GM12878 (cell line): ENCODE measurements around the gene LMX1B. TPM values are rescaled to one million over a fixed set of nuclear protein-coding genes. Genes with fewer than 3 reads are reported as not detected.
A peak's percentile ranks its signal among the peaks of the same experiment; 100 is the strongest.

Experiments
- ATAC-seq: fragments of 200-7000 bp; cut with Tn5 transposase; 3 replicates; pipeline ENCODE4 v1.9.1; 2020; ENCODE audit warnings: mild to moderate bottlenecking, moderate library complexity
- BruUV-seq: library from RNA; stranded (reverse); fragments of 400-500 nt; replicated peaks from 2 replicates; lab custom pipeline; 2021; lab: Mats Ljungman, UMichigan
- CTCF ChIA-PET: fragments of 300-600 bp; sonication (Branson Sonifier 250); formaldehyde crosslinking; extraction: SDS; loops from one replicate; lab custom pipeline; 2021; ENCODE audit warnings: inconsistent platforms; lab: Yijun Ruan, JAX
- POLR2A ChIA-PET: fragments of 350-600 bp; formaldehyde crosslinking; extraction: SDS; loops from one replicate; lab custom pipeline; 2021; ENCODE audit warnings: inconsistent platforms; lab: Charles Lee
- RAD21 ChIA-PET: fragments of 300-600 bp; sonication (Branson Sonifier 250); formaldehyde crosslinking; loops from one replicate; lab custom pipeline; 2023; ENCODE audit warnings: antibody characterized with exemption; ENCODE audit not compliant: unreplicated experiment; lab: Charles Lee
- SMC1A ChIA-PET: fragments of 300-600 bp; sonication (Branson Sonifier 250); formaldehyde crosslinking; loops from one replicate; lab custom pipeline; 2023; ENCODE audit not compliant: unreplicated experiment, uncharacterized antibody; lab: Charles Lee
- DNase-seq: peaks from one replicate; pipeline ENCODE4 v3.0.0-alpha.2; 2011; ENCODE audit warnings: low read depth, low spot score
- FAIRE-seq: peaks from 3 replicates; lab custom pipeline; 2011; peaks lifted over from hg19 to GRCh38; lab: Jason Lieb, UNC
- H2AFZ ChIP-seq: 2 replicates; pipeline ENCODE4 v1.6.0; 2011; ENCODE audit warnings: low read depth, low read length, control low read depth; ENCODE audit not compliant: control insufficient read depth
- H3K27ac ChIP-seq: 2 replicates; pipeline ENCODE4 v1.5.1; 2011; ENCODE audit warnings: control low read depth; ENCODE audit not compliant: control insufficient read depth, insufficient read depth
- H3K27me3 ChIP-seq, 2 experiments: replicated peaks in 1 of 2; 2 replicates each; pipeline versions ENCODE4 v1.6.0 to v1.6.1; 2011; ENCODE audit warnings: low read length in 1 of 2; ENCODE audit not compliant: control insufficient read depth in 2 of 2, insufficient read depth in 2 of 2
- H3K36me3 ChIP-seq, 2 experiments: 2 replicates each; pipeline ENCODE4 v1.5.1; 2011; ENCODE audit warnings: low read length in 1 of 2; ENCODE audit not compliant: control insufficient read depth in 2 of 2, insufficient read depth in 2 of 2
- H3K4me1 ChIP-seq: 2 replicates; pipeline ENCODE4 v1.6.1; 2011; ENCODE audit warnings: mild to moderate bottlenecking, low read length, moderate library complexity, mixed read lengths; ENCODE audit not compliant: control insufficient read depth, insufficient read depth
- H3K4me2 ChIP-seq: 2 replicates; pipeline ENCODE4 v1.6.0; 2011; ENCODE audit warnings: control low read depth; ENCODE audit not compliant: control insufficient read depth, insufficient read depth
- H3K4me3 ChIP-seq: fragments of 200-600 bp; sonication (generic); 2 replicates; pipeline ENCODE4 v1.5.1; 2016
- H3K79me2 ChIP-seq: 2 replicates; pipeline ENCODE4 v1.6.0; 2011; ENCODE audit warnings: low read length; ENCODE audit not compliant: control insufficient read depth, insufficient read depth
- H3K9ac ChIP-seq: 2 replicates; pipeline ENCODE4 v1.8.0; 2011; ENCODE audit warnings: low read length, control low read depth, mixed read lengths; ENCODE audit not compliant: control insufficient read depth, insufficient read depth
- H3K9me3 ChIP-seq: replicated peaks from 3 replicates; pipeline ENCODE4 v1.5.1; 2011; ENCODE audit warnings: mild to moderate bottlenecking, low read length; ENCODE audit not compliant: control insufficient read depth, insufficient read depth
- H4K20me1 ChIP-seq: 2 replicates; pipeline ENCODE4 v1.6.0; 2011; ENCODE audit not compliant: control insufficient read depth, insufficient read depth
- ATF7 ChIP-seq: fragments of 450-650 bp; IDR thresholded peaks from 2 replicates; pipeline ENCODE4 v1.6.1; 2016; ENCODE audit warnings: low read depth, mild to moderate bottlenecking
- BCL3 ChIP-seq: IDR thresholded peaks from 2 replicates; pipeline ENCODE4 v1.6.1; 2011; ENCODE audit warnings: borderline replicate concordance, low read depth, mild to moderate bottlenecking, moderate library complexity, low read length; ENCODE audit not compliant: insufficient read depth, poor library complexity, severe bottlenecking
- BMI1 ChIP-seq: fragments of 450-650 bp; IDR thresholded peaks from 2 replicates; pipeline ENCODE4 v1.6.1; 2016; ENCODE audit warnings: mild to moderate bottlenecking, moderate library complexity, borderline replicate concordance
- BRCA1 ChIP-seq: IDR thresholded peaks from 2 replicates; pipeline ENCODE4 v1.6.1; 2011; ENCODE audit warnings: low read depth, low read length, improper control_type of control experiment
- CBX5 ChIP-seq: sonication (generic); IDR thresholded peaks from 2 replicates; pipeline ENCODE4 v1.6.1; 2016; ENCODE audit warnings: low read depth, moderate library complexity, mild to moderate bottlenecking, inconsistent platforms
- KDM1A ChIP-seq: fragments of 200-600 bp; sonication (generic); IDR thresholded peaks from 2 replicates; pipeline ENCODE4 v1.6.1; 2016; ENCODE audit warnings: borderline replicate concordance
- MXI1 ChIP-seq: fragments of 150-350 bp; IDR thresholded peaks from 2 replicates; pipeline ENCODE4 v1.6.1; 2011; ENCODE audit warnings: low read depth, mild to moderate bottlenecking, inconsistent platforms, low read length, improper control_type of control experiment
- MYC ChIP-seq: IDR thresholded peaks from 2 replicates; pipeline ENCODE4 v1.6.1; 2011; ENCODE audit warnings: mild to moderate bottlenecking, low read length, moderate library complexity, inconsistent platforms; ENCODE audit not compliant: insufficient read depth, insufficient replicate concordance, insufficient read length, severe bottlenecking
- POLR2A ChIP-seq: IDR thresholded peaks from 2 replicates; pipeline ENCODE4 v1.6.1; 2011; ENCODE audit warnings: low read depth, mild to moderate bottlenecking, low read length
- POU2F2 ChIP-seq: IDR thresholded peaks from 3 replicates; pipeline ENCODE4 v1.6.1; 2011; ENCODE audit warnings: low read depth, mild to moderate bottlenecking, low read length, borderline replicate concordance
- SREBF2 ChIP-seq: IDR thresholded peaks from 2 replicates; pipeline ENCODE4 v1.6.1; 2012; ENCODE audit warnings: mild to moderate bottlenecking, low read length
- STAT3 ChIP-seq: IDR thresholded peaks from 2 replicates; pipeline ENCODE4 v1.6.1; 2011; ENCODE audit warnings: low read depth, low read length, improper control_type of control experiment
- YY1 ChIP-seq: IDR thresholded peaks from 2 replicates; pipeline ENCODE4 v1.6.1; 2011; ENCODE audit warnings: low read depth, mild to moderate bottlenecking, low read length
- ZBED1 ChIP-seq: IDR thresholded peaks from 2 replicates; pipeline ENCODE4 v1.6.1; 2016; ENCODE audit warnings: borderline replicate concordance
- ZNF207 ChIP-seq: fragments of 450-650 bp; IDR thresholded peaks from 2 replicates; pipeline ENCODE4 v1.6.1; 2014; ENCODE audit warnings: antibody characterized with exemption, mild to moderate bottlenecking, borderline replicate concordance
- ZNF24 ChIP-seq: fragments of 450-650 bp; IDR thresholded peaks from 2 replicates; pipeline ENCODE4 v1.6.1; 2017; ENCODE audit warnings: antibody characterized with exemption, mild to moderate bottlenecking
- ZNF274 ChIP-seq: IDR thresholded peaks from one replicate; pipeline ENCODE4 v1.8.0; 2011; ENCODE audit not compliant: insufficient read length, insufficient read depth
- WGBS: methylation state at CpG from one replicate; pipeline ENCODE4 v1.1.6; 2016; ENCODE audit warnings: low lambda C conversion rate; ENCODE audit not compliant: insufficient replicate concordance, insufficient coverage; ENCODE audit errors: missing lambda C conversion rate; 5-methylcytosine and 5-hydroxymethylcytosine counted together
- in situ Hi-C: fragments of 300-500 bp; cut with MboI; formaldehyde crosslinking; loops from 9 replicates; pipeline ENCODE4 v1.14.3; 2018; ENCODE audit warnings: mixed read lengths
- intact Hi-C: fragments of 100-400 bp; cut with micrococcal nuclease; formaldehyde crosslinking; loops from one replicate; pipeline ENCODE4 v1.14.2; 2022; ENCODE audit not compliant: unreplicated experiment
- polyA plus RNA-seq, 11 experiments: library from polyadenylated mRNA; depleted of rRNA in 4 of 11; unstranded in 6 of 11; stranded (reverse) in 5 of 11; fragments of >200 nt; fragmentation: Nextera tagmentation in 4 of 11; fragmentation: Illumina TruSeq in 1 of 11; extraction: Ambion mirVana in 4 of 11; extraction: Trizol in 1 of 11; gene quantifications; 1 replicate in 1 of 11; 2 replicates in 10 of 11; pipeline versions ENCODE4 v1.2.1 to v1.2.3, GENCODE V29; 2011 to 2016; ENCODE audit warnings: inconsistent platforms in 2 of 11, missing spikeins in 2 of 11, low read depth in 1 of 11
- total RNA-seq, 4 experiments: library from RNA; depleted of rRNA in 3 of 4; stranded (reverse); fragments of >200 nt in 3 of 4; fragmentation: Illumina TruSeq in 1 of 4; extraction: Trizol in 1 of 4; gene quantifications; 2 replicates each; pipeline versions ENCODE4 v1.2.1 to v1.2.3, GENCODE V29; 2013 to 2021

The LMX1B gene
- total and polyA plus RNA-seq, 10 of the 15 experiments (the other 5 are each of a cell fraction or from before 2014, with no cell fraction given) = not detected

GRCh38 chr9:126723807-126724172 lies 110.1 kb downstream of the LMX1B start:
- intact Hi-C loops (no loop called here), in situ Hi-C loops (no loop called here)
- H3K27ac ChIP-seq = no peak overlapping the region
- no peaks in the 10 kb centered on the region for H3K27me3 ChIP-seq
- ChIA-PET SMC1A (no interaction called here), CTCF (interaction anchor here (2.6 kb wide), 1 partner anchor 17 kb away, joined by 11 read pairs; no protein-coding TSS in a partner anchor), POLR2A (interaction anchor here (0.6 kb wide), 2 partner anchors 13 to 1050 kb away, joined by 3 to 5 read pairs; no protein-coding TSS in a partner anchor), RAD21 (interaction anchor here (0.8 to 1.0 kb wide), 2 partner anchors 19 to 58 kb away, joined by 3 read pairs; no protein-coding TSS in a partner anchor)
- H3K4me3 ChIP-seq = peak overlapping the region; percentile 81
- TF ChIP-seq ATF7 (0 out of 2 replicates have a peak, but pooled peaks have one; percentile 17), BMI1 (peak; percentile 95), BRCA1 (no peak)
- BruUV-seq = no TSS peak
- peak overlapping the region; percentile 98 for H3K4me2 ChIP-seq
- whole genome bisulfite sequencing = 73% methylated on average over 14 of the region's 14 CpGs
- H3K4me1 ChIP-seq = peaks cover 17% of the 10 kb centered on the region
- peak overlapping the region; percentile 81 for H2AFZ ChIP-seq
- no peak overlapping the region for H3K9ac ChIP-seq
- H3K9me3 ChIP-seq = no peaks in the 10 kb centered on the region
- DNase-seq = no peak
- no peaks in the 10 kb centered on the region for H4K20me1 ChIP-seq
- no peaks in the 10 kb centered on the region for H3K79me2 ChIP-seq
- H3K36me3 ChIP-seq = no peaks in the 10 kb centered on the region
- FAIRE-seq = no peak
- ATAC-seq = no peak

- SMC1A ChIA-PET = no interaction called here
- Histone ChIP-seq H2AFZ (no peak overlapping the region; the same call in 1 of the 2 replicates), H3K9ac (no peak overlapping the region), H3K4me3 (no peak overlapping the region), H3K36me3 (no peaks in the 10 kb centered on the region), H3K79me2 (no peaks in the 10 kb centered on the region), H3K27ac (no peak overlapping the region)
- CTCF ChIA-PET = interaction anchor here (2.6 kb wide), 1 partner anchor 18 kb away, joined by 11 read pairs; no protein-coding TSS in a partner anchor
- RAD21 ChIA-PET = no interaction called here
- BruUV-seq = no TSS peak
- WGBS = 74% methylated on average over 6 of the region's 6 CpGs
- no peak for FAIRE-seq
- intact Hi-C loops = no loop called here
- POLR2A ChIA-PET = no interaction called here
- in situ Hi-C loops = no loop called here
- TF ChIP-seq BCL3 = no peak
- TF ChIP-seq CBX5 = no peak
- TF ChIP-seq KDM1A = no peak
- TF ChIP-seq ZNF207 = no peak
- TF ChIP-seq POLR2A = no peak
- no peak for TF ChIP-seq ZNF274
- no peak for TF ChIP-seq YY1
- TF ChIP-seq ZBED1 = no peak
- no peak for TF ChIP-seq MXI1
- TF ChIP-seq ZNF24 = no peak
- TF ChIP-seq SREBF2 = no peak
- TF ChIP-seq MYC = no peak
- TF ChIP-seq STAT3 = no peak
- no peak for TF ChIP-seq POU2F2
- TF ChIP-seq, all 136 proteins: peak for 0
- ATAC-seq (no peak), DNase-seq (no peak)
- Histone ChIP-seq H4K20me1 (no peaks in the 10 kb centered on the region), H3K27me3 (no peaks in the 10 kb centered on the region), H3K4me1 (peaks cover 17% of the 10 kb centered on the region), H3K4me2 (no peak overlapping the region), H3K9me3 (no peaks in the 10 kb centered on the region)
These were observed 110.5 kb downstream of the LMX1B start for GRCh38 chr9:126724226-126724625.
